Right lobe of liver (tissue), 6 donors: Measurements from ENCODE around the gene SESTD1. TPM values are rescaled to one million over a fixed set of nuclear protein-coding genes. Genes with fewer than 3 reads are reported as not detected.
"Not testable (repeated sequence)": the region's sequence is repeated elsewhere in the genome, so short reads cannot be mapped to it uniquely, and the experiment has no call there.

Experiments used
- ATAC-seq, 4 donors: fragments of 200-7000 bp; cut with Tn5 transposase; one replicate each; pipeline ENCODE4 v1.9.1; 2020; ENCODE audit warnings: mild to moderate bottlenecking in 4 of 4, moderate library complexity in 4 of 4
- DNase-seq, 3 donors: peaks; one replicate each; pipeline ENCODE4 v3.0.0-alpha.2; 2020
- H3K27ac ChIP-seq, 3 donors: fragments of 200-600 bp; one replicate each; pipeline ENCODE4 v1.8.0; 2022
- H3K27me3 ChIP-seq, 2 donors: fragments of 200-600 bp; one replicate each; pipeline ENCODE4 v1.8.0; 2022
- H3K36me3 ChIP-seq, 4 donors: fragments of 200-600 bp; sonication (generic) in 1 of 4; one replicate each; pipeline versions ENCODE4 v1.5.1 to v1.8.0; 2017 to 2022; ENCODE audit warnings: control low read depth in 1 of 4
- H3K4me1 ChIP-seq, 4 donors: fragments of 200-600 bp; sonication (generic) in 1 of 4; one replicate each; pipeline versions ENCODE4 v1.5.1 to v1.8.0; 2017 to 2022; ENCODE audit warnings: control low read depth in 1 of 4
- H3K4me3 ChIP-seq, 3 donors: fragments of 200-600 bp; one replicate each; pipeline ENCODE4 v1.8.0; 2022
- H3K9me3 ChIP-seq, 4 donors: fragments of 200-600 bp; sonication (generic) in 1 of 4; one replicate each; pipeline versions ENCODE4 v1.5.1 to v1.8.0; 2017 to 2022; ENCODE audit warnings: control low read depth in 1 of 4
- POLR2A ChIP-seq: fragments of 450-650 bp; IDR thresholded peaks from one replicate; pipeline ENCODE4 v1.6.1; 2017; ENCODE audit warnings: antibody characterized with exemption, mild to moderate bottlenecking
- WGBS: methylation state at CpG from one replicate; pipeline ENCODE4 v1.1.6; 2018; ENCODE audit warnings: low coverage, low lambda C conversion rate; ENCODE audit not compliant: insufficient coverage; ENCODE audit errors: missing lambda C conversion rate; 5-methylcytosine and 5-hydroxymethylcytosine counted together
- intact Hi-C, 2 donors: fragments of 100-400 bp; cut with DNase I; formaldehyde crosslinking; loops; one replicate each; pipeline versions ENCODE4 v1.11.2 to v1.14.1; 2022
- total RNA-seq, 6 experiments: library from RNA; depleted of rRNA in 2 of 6; stranded (reverse); fragments of >200 nt in 2 of 6; fragmentation: NEBNext Ultra II Directional in 3 of 6; extraction: Animal tissue kit (Norgen Biotek cat#: 25700) in 3 of 6; gene quantifications; one replicate each; pipeline versions ENCODE4 v1.1.0 to v1.2.4, GENCODE V29; 2016 to 2023
- TF ChIP-seq, protein P1 (sequence below), 4 donors: fragments of 200-600 bp in 3 of 4; fragments of 450-650 bp in 1 of 4; IDR thresholded peaks; one replicate each; pipeline versions ENCODE4 v1.5.1 to v1.8.0; 2016 to 2022; ENCODE audit warnings: antibody characterized with exemption in 4 of 4, mild to moderate bottlenecking in 2 of 4
- donor health status: DM: no; HTN: yes; CAD: no.
- donor health status: DM: no; HTN: no; CAD: no.
- donor health status: DM: no; HTN: no; CAD: no.
- donor health status: DM: no; HTN: yes; CAD: no.
- donor health status: DM: no; HTN: yes; CAD: no.

Gene SESTD1
- total RNA-seq, 6 experiments from 2014 or later: 5.8 to 27.9 (median 12.8) TPM

DNA sequence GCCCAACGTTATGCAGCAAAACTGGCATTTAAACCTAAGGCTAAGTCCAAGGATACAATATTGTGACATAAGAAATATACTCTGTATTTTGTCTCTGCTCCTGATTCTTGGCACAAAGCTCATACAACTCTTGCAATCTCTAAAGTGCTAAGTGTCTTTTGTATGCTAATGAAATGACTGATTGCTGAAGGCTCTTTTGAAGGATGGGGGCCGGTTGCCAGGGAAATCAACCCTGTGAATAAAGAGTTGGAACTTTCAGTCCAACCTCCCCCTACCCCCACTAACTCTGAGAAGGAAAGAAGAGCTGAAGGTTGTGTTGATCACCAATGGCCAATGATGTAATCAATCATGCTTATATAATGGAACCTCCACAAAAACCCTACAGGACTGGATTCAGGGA, 40.3 kb downstream of the SESTD1 start:
- WGBS: 59% methylated on average over 2 of the region's 2 CpGs
- ATAC-seq: no peak
- H3K9me3 ChIP-seq: no peaks in the 10 kb centered on the region
- H3K27me3 ChIP-seq: no peaks in the 10 kb centered on the region
- intact Hi-C loops: loop anchor here in 1 of 2 donors (10.0 kb wide), 1 partner anchor 110 kb away; no protein-coding TSS in a partner anchor
- no peak for DNase-seq
- TF ChIP-seq POLR2A: no peak
- TF ChIP-seq, protein P1, sequence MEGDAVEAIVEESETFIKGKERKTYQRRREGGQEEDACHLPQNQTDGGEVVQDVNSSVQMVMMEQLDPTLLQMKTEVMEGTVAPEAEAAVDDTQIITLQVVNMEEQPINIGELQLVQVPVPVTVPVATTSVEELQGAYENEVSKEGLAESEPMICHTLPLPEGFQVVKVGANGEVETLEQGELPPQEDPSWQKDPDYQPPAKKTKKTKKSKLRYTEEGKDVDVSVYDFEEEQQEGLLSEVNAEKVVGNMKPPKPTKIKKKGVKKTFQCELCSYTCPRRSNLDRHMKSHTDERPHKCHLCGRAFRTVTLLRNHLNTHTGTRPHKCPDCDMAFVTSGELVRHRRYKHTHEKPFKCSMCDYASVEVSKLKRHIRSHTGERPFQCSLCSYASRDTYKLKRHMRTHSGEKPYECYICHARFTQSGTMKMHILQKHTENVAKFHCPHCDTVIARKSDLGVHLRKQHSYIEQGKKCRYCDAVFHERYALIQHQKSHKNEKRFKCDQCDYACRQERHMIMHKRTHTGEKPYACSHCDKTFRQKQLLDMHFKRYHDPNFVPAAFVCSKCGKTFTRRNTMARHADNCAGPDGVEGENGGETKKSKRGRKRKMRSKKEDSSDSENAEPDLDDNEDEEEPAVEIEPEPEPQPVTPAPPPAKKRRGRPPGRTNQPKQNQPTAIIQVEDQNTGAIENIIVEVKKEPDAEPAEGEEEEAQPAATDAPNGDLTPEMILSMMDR (IDR thresholded peaks at IDR 0.05): no peak
- H3K36me3 ChIP-seq: no peaks in the 10 kb centered on the region
- H3K4me3 ChIP-seq: no peak overlapping the region
- H3K4me1 ChIP-seq: peaks cover 0 to 9% (median 4%) of the 10 kb centered on the region in 4 donors
- no peak overlapping the region for H3K27ac ChIP-seq

DNA sequence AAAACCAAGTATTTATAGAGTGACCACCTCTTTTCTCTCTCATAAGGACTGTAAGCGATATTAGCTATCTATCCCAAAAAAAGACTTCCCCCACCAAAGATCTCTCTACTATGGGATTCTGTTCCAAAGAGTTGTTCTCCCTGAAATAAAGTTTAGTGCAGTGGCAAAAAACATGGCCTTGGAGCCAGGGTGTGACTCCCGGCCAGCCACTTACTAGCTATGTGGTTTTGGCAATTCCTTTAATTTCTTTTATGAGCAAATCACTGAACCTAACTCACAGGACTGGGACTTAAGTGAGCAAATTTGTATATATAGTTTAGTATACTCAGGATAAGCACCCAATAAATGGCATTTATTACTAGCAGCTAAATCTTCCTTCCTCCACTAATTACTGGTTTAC, 42.6 kb downstream of the SESTD1 start:
- no peak overlapping the region for H3K27ac ChIP-seq
- WGBS: 95% methylated on average over 2 of the region's 2 CpGs
- H3K36me3 ChIP-seq: no peaks in the 10 kb centered on the region
- DNase-seq: no peak
- H3K4me1 ChIP-seq: peaks cover 0 to 4% (median 2%) of the 10 kb centered on the region in 4 donors
- no peaks in the 10 kb centered on the region for H3K27me3 ChIP-seq
- H3K9me3 ChIP-seq: no peaks in the 10 kb centered on the region
- no peak for ATAC-seq
- H3K4me3 ChIP-seq: no peak overlapping the region
- TF ChIP-seq, protein P1 (IDR thresholded peaks at IDR 0.05): no peak
- TF ChIP-seq POLR2A: no peak
- intact Hi-C loops: loop anchor here in 1 of 2 donors (10.0 kb wide), 1 partner anchor 113 kb away; no protein-coding TSS in a partner anchor

DNA sequence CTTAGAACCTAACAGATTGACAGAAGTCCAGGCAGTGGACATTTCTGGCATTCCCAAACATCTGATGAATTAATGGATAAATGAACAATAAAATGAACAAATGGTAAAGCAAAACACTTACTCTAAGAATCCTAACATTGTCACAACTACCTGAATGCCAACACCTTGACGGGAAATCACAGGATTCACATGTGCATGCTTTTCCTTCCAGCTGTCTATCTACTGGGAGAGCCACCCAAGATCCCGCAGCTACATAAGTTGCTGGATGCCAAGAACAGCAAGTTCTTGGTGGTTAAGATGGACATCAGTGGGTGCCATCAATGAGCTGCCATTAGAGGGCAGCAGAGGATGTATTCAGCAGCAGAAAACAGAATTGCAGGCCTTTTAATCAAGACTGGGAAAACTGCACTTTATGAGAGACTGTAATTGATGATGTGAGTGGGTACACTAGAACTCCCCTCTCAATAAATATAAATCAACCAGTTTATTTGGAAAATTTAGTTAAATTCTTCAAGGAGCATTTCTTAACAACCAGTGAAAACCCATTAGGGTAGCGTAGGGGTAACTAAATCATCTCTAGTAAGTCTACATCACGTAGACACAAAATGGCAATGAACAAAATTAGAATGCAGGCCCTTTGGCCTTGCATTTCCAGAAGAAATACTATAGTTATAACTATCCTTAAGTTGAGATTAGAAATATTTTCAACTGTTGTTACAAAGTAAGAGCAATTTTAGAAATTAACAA, 45.6 kb downstream of the SESTD1 start:
- intact Hi-C loops: no loop called here
- Histone ChIP-seq H3K36me3 (no peaks in the 10 kb centered on the region), H3K27ac (no peak overlapping the region), H3K27me3 (no peaks in the 10 kb centered on the region), H3K9me3 (no peaks in the 10 kb centered on the region), H3K4me3 (no peak overlapping the region), H3K4me1 (no peaks in the 10 kb centered on the region)
- WGBS: 48% methylated on average over 4 of the region's 4 CpGs
- peak; percentile 96 to 98 (median 98) for ATAC-seq
- TF ChIP-seq POLR2A: no peak
- TF ChIP-seq, protein P1 (IDR thresholded peaks at IDR 0.05): peak; percentile 76 to 94 (median 90)
- peak in 2 of 3 donors; percentile 37 to 70 for DNase-seq

DNA sequence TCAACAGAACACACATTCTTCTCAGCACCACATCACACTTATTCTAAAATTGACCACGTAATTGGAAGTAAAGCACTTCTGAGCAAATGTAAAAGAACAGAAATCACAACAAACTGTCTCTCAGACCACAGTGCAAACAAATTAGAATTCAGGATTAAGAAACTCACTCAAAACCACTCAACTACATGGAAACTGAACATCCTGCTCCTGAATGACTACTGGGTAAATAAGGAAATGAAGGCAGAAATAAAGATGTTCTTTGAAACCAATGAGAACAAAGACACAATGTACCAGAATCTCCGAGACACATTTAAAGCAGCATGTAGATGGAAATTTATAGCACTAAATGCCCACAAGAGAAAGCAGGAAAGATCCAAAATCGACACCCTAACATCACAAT, 50.0 kb downstream of the SESTD1 start:
- H3K4me1 ChIP-seq, H3K27me3 ChIP-seq, ATAC-seq, H3K36me3 ChIP-seq, H3K27ac ChIP-seq, DNase-seq, H3K4me3 ChIP-seq, intact Hi-C loops, H3K9me3 ChIP-seq: not testable (repeated sequence)
- WGBS: no CpG with 5 or more reads among the region's 3 CpGs

DNA sequence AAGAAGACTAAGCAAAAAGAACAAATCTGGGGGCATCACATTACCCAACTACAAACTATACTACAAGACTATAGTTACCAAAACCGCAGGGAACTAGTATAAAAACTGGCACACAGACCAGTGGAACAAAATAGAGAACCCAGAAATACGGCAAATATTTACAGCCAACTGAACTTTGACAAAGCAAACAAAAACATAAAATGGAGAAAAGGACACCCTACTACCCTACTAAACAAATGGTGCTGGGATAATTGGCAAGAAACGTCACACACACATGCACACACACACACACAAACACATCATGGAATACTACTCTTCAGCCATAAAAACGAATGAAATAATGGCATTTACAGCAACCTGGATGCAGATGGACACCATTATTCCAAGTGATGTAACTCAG, 53.3 kb downstream of the SESTD1 start:
- intact Hi-C loops: no loop called here
- H3K27me3 ChIP-seq: no peaks in the 10 kb centered on the region

DNA sequence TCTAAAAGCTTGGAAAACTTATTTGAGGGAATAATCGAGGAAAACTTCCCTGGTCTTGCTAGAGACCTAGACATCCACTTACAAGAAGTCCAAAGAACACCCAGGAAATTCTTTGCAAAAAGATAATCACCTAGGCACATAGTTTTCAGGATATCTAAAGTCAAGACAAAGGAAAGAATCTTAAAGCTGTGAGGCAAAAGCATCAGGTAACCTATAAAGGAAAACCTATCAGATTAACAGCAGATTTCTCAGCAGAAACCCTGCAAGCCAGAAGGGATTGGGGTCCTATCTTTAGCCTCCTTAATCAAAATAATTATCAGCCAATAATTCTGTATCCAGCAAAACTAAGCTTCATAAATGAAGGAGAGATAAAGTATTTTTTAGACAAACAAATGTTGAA, 56.4 kb downstream of the SESTD1 start:
- intact Hi-C loops, H3K9me3 ChIP-seq, DNase-seq, ATAC-seq, H3K4me1 ChIP-seq, H3K36me3 ChIP-seq, H3K4me3 ChIP-seq, H3K27ac ChIP-seq, H3K27me3 ChIP-seq: not testable (repeated sequence)
- WGBS: no CpG with 5 or more reads among the region's 1 CpG

More for the DNA sequence above, 53.3 kb downstream of the SESTD1 start:
- DNase-seq: no peak
- Histone ChIP-seq H3K36me3 (no peaks in the 10 kb centered on the region), H3K9me3 (peaks cover 0 to 8% (median 0%) of the 10 kb centered on the region in 4 donors), H3K4me1 (no peaks in the 10 kb centered on the region), H3K27ac (no peak overlapping the region), H3K4me3 (no peak overlapping the region)
- ATAC-seq: peak; percentile 85 to 99 (median 89)
- no peak for TF ChIP-seq POLR2A
- TF ChIP-seq, protein P1 (IDR thresholded peaks at IDR 0.05): no peak
- WGBS: no CpG with 5 or more reads among the region's 4 CpGs
